Measurements from ENCODE around the gene CERK. TPM values are rescaled to one million over a fixed set of nuclear protein-coding genes. Genes with fewer than 3 reads are reported as not detected.

The CERK gene
- polyA plus RNA-seq, 4 donors = 50.5 to 58.6 (median 52.7) TPM

DNA sequence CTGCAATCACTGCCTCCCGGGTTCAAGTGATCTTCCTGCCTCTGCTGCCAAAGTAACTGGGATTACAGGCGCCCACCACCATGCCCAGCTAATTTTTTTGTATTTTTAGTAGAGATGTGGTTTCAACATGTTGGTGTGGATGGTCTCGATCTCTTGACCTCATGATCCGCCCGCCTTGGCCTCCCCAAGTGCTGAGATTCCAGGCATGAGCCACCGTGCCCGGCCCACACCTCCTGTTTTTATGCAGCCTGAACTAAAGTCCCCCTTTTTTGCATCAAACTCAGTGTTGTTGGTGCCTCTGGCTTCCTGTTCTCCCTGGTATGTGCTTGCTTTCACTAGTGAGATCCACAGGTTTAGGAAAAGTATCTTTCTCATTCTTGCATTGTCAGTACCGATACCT lies 28.6 kb upstream of the CERK start:
- DNase-seq (ENCODE audit: low read depth in 4 of 4, low spot score in 2 of 4) = no peak

DNA sequence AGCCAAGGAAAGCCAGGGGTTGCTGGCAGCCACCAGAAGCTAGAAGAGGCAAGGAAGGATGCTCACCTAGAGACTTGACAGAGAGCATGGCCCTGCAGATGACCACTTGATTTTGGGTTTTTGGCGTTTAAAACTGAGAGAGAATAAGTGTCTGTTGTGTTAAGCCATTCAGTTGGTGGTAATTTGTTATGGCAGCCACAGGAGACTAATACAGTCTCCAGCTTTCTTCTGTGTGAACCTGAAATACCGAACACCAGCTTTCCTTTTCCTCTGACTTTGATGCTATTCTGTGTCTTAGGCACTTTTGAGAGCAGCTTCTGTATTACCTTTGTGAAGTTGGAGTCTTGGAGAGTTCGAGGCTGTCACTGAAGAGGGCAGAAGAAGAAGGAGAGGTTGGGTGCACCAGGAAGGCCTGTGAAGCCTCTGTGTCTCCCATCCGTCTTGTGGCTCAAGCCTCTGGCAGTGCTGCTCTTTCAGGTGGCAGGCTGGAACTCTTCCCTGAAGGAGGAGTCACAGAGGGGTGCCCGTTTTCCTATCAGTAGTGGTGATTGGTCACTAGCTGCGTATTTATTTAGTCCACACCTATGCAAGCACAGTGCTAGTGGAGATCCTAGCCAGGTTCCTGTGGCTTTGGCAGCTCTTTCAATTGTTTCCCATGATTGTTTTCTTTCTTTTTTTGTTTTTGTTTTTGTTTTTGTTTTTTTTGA lies 26.9 kb upstream of the CERK start:
- DNase-seq (ENCODE audit: low read depth in 4 of 4, low spot score in 2 of 4) = no peak

DNA sequence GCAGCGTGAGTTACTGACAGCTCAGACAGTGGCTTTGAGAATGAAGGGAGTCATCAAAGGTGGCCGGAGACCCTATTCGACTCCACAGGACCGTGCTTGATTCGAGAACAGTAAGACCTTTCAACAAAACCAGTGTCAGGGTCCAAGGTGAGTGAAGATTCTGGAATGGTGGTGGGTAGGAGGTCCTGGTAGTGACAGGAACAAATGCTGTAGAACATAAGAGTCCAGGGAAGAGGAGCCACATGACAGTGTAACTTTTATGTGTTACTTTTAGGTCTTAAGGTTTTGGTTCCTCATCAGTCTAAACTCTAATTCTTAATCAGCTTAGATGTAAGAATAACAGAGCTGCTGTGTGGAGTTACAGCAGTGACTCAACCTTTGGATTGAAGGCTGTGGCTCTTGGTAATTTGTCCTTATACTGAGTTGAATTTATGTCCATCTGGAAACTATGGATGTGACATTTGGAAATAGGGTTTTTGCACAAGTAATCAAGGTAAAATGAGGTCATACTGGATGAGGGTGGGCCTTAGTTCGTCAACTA lies 26.2 kb upstream of the CERK start:
- no peak for DNase-seq (ENCODE audit: low read depth in 4 of 4, low spot score in 2 of 4)

DNA sequence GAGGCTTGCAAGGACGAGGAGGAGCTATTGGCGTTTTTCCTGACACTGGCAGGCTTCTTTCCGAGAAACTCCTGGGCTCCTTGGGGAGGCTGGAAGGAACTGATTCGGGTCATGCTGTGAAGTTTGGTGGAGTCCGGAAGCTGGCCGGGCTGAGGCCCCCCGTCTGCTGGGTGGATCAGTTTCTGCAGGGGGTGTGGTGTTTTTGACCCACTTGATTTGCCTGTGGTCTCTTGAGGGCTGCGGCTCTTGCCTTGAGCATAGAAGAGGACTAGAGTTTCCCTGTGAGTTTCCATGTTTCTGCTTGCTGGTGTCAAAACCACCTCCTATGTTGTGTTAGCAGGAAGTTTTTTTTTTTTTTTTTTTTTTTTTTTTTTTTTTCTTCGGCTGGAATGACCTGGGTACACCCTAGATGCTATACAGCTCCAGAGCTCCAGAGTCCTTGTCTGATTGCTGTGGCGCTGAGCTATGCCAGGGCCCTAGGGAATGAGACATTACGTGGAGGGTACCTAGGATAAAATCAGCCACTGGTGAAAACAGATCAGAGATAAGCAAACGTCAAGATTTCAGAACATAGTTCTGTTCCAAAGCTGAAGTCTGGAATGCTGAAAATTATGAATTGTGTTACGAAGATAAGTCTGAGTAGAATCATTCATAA lies 25.1 kb upstream of the CERK start:
- DNase-seq (ENCODE audit: low read depth in 4 of 4, low spot score in 2 of 4) = no peak

DNA sequence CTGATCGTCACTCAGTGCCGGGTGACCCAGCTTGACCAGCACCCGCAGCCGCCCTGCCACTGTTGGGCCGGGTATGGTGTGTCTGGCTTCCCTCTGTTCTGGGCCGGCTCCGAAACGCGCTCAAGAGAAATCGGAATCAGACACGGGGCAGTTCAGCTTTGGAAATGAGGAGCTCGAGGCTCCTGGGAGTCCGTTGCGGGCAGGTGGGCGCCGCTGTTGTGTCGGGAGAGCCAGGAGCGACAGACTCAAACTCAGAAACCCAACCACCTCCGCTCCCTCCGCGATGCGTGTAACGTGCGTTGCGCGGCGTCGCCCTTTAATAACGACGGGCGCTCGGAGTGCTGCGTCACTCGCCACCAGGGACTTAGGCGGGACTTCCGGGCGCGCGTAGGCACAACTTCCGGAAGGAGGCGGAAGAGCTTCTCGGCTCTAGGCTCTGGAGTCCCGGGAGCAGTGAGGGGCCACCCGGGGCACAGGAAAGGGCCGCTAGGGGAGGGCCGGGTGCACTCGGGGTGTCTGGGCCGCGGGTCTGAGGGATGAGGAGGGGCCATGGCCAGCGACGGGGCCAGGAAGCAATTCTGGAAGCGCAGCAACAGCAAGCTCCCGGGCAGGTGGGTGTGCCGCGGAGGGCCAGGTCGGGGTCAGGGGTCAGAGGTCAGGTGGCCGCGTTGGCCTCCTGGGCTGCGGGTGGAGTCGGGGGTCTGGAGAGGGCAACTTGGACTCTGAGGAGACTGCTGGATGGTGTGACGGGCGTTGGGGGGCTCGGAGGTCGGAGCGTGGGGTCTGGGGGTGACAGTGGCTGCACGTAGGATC lies 24.4 kb upstream of the CERK start, which contains the start of gene TBC1D22A:
Gene TBC1D22A (plus strand): TSS at position 413 of the 813 bp plus-strand sequence. CDS start 137 bp downstream, at position 550.
- DNase-seq (ENCODE audit: low read depth in 4 of 4, low spot score in 2 of 4) = peak in 3 of 4 donors; percentile 79 to 91 (median 85)

DNA sequence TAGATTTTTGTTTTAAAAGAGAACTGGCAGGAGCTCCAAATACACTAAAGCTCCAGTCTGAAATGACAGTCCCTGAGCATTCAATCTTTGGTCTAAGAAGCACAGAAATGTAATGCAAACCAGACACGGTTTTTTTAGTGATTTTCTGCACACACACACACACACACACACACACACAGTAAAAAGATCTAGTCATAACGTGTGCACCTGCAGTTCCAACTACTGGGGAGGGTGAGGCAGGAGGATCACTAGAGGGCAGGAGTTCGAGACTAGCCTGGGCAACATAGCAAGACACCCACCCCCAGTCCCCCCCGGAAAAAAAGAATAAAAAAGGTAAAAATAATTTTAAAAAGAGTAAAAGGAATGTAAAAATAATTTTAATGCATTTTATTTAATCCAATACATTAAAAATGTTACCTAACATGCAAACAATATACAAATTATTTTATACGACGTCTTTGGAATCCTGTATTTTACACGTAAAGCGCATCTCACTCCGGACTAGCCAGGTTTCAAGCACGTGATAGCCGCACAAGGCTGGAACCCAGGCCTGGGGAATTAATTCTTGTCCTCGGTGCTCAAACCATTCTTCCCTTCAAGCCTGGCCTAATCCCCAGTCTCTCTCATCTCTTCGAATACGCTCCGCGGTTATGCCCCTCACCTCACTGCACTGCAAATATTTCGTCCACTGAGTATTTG lies 23.6 kb upstream of the CERK start:
- no peak for DNase-seq (ENCODE audit: low read depth in 4 of 4, low spot score in 2 of 4)

DNA sequence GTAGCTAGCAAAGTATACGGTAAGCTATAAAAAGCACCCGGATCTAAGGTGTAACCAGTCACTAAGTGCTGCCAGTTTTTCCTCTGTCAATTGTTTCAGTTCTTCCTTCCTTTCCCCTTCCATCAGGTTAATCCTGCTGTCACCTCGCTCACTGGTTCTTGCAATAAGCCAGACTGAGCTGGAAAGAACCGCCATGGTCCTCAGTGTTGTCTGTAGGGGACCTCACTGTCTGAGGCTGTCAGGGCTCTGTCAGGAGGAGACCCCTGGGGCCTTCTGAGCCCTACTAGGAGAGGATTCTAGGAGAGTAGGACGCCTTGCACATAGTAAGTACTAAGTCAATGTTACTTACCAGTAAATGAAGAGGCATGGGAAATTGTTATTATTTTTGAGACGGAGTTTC lies 23.0 kb upstream of the CERK start:
- no peak for DNase-seq (ENCODE audit: low read depth in 4 of 4, low spot score in 2 of 4)

DNA sequence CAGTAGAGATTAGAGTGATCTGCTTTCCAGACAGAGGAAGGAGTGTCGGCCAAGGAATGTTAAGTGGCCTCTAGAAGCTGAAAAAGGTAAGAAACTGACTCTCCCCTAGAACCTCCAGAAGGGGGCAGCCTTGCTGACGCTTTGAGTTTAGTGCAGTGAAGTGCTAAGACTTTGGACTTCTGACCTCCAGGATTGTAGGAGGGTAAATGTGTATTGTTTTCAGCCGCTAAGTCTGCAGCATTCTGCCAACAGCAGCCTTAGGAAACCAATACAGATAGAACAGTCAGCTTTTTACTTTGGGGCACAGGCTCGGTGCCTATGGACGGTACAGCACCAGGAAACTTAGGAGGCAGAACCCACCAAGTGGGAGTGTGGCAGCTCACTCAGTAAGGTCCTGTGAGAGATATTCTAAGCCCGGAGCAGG lies 20.8 kb upstream of the CERK start:
- no peak for DNase-seq (ENCODE audit: low read depth in 4 of 4, low spot score in 2 of 4)

DNA sequence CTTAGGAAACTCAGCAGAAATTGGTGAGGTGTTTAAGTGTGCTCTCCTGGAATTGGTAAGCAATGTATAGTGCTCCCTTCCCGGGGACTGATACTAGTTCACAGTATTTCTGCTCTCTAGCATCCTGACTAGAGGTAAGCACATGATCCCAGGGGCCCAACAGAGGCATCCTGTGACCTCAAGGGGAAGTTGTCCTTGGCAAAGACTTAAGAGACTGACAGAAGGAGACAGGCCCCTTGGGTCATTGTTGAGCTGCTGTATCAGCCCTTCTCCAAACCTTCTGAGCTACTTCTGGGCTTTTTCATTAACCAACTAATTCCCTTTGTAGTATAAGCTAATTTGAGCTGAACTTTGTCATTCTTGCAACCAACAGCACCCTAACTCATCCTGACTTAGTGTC lies 20.1 kb upstream of the CERK start:
- no peak for DNase-seq (ENCODE audit: low read depth in 4 of 4, low spot score in 2 of 4)

DNA sequence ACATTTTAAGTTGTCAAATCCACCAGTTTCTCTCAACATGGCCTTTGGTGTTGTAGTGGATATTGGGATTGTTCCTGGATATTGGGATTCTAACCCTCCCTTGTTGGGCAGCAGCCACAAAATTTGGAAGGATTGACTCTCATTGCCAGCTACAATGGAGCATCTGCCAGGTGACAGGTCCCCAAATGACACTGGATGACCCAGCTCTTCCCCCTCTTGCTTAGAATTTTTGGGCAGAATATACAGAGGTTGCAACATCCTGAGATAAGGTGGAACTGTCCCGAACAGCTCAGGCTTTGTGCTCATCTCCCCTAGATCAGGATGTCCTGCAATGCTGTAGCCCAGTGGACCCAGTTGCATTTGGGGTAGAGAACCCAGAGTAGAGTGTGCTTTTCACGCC lies 19.1 kb upstream of the CERK start:
- DNase-seq (ENCODE audit: low read depth in 4 of 4, low spot score in 2 of 4) = no peak

DNA sequence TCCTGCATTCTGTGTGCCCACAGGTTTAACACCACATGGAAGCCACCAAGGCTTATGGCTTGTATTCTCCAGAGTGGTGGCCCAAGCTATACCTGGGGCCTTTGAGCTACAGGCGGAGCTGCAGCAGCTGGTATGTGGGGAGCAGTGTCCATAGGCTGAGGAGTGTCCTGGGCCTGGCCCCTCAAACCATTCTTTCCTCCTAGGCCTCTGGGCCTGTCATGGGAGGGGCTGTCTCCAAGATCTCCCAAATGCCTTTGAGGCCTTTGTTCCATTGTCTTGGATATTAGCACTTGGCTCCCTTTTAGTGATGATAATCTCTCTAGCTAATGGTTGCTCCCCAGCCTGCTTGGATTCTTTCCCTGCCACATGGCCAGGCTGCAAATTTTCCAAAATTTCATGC lies 18.0 kb upstream of the CERK start:
- no peak for DNase-seq (ENCODE audit: low read depth in 4 of 4, low spot score in 2 of 4)

DNA sequence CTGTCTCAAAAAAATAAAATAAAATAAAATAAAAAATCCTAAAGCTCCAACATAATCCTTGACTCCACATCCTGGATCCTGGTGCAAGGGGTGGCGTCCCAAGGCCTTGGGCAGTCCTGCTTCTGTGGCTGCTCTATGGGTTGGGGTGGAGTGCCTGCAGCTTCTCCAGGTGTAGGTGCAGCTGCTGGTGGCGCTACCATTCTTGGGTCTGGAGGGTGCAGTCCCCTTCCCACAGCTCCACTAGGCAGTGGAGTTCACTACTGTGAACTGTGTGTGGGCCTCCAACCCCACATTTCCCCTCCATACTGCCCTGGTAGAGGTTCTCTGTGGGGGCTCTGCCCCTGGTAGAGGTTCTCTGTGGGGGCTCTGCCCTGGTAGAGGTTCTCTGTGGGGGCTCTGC lies 17.5 kb upstream of the CERK start:
- DNase-seq (ENCODE audit: low read depth in 4 of 4, low spot score in 2 of 4) = no peak

DNA sequence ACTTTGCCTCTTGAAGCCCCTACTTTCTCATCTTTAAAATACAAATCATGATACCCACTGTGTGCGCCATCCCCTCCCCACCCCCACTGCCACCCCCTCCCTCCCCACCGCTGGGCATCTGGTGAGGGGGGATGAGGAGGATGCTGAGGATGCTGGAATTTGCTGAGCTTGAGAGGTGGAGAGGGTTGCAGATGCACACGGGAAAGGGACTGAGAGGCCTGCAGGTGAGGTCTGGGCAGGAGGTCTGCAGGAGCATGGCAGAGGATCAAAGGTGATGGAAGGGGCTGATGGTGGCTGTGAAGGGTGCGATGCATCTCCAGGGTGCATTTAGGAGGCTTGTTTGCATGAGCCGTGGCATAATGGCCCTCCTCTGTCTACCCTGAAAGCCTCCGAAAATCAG lies 16.8 kb upstream of the CERK start:
- no peak for DNase-seq (ENCODE audit: low read depth in 4 of 4, low spot score in 2 of 4)

DNA sequence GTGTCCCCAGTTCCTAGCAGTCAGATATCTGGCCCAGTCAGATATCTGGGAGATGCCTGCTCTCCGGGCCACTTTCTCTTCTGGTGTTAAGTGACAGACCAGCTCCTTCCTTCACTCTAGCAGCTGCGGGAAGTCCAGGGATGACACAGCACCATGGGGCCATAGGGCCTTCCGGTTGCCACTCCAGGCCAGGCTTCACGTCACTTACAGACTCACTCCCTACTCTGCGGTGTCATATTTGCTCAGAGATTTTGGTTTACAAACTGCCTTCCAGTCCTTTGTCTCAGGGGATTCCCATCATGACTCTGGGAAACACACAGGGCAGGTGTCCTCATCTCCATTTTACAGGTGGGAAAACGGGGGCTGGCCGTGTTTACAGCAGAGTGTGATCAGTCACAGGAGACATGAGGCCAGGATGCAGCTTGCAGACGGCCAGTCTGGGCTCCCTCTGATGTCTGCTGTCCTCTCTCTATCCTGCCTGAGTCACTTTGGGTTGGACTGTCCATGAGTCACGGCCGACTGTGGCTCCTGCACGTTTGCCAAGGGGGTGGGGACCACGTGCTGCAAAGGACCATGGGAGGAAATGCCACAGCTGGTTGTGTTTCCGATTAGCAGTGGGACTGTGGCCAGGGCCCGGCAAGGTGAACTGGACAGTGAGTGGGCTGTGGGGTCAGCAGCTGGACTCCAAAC lies 16.2 kb upstream of the CERK start:
- no peak for DNase-seq (ENCODE audit: low read depth in 4 of 4, low spot score in 2 of 4)

DNA sequence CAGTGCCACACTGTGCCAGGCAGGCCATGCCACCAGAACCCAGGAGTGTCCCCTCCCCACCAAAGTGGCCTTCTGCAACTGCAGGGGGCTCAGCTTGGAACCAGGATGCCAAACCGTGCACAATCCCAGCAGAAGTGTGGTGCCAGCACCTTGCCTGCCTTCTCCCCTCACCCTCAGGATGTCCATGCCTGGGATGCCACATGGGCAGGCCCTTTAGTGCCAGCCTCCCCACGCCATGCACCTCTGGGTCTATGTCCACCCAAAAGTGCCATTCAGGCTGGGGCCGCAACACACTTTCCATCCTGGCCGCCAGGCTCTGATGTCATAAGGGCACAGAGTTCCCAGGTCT lies 15.7 kb upstream of the CERK start:
- no peak for DNase-seq (ENCODE audit: low read depth in 4 of 4, low spot score in 2 of 4)

DNA sequence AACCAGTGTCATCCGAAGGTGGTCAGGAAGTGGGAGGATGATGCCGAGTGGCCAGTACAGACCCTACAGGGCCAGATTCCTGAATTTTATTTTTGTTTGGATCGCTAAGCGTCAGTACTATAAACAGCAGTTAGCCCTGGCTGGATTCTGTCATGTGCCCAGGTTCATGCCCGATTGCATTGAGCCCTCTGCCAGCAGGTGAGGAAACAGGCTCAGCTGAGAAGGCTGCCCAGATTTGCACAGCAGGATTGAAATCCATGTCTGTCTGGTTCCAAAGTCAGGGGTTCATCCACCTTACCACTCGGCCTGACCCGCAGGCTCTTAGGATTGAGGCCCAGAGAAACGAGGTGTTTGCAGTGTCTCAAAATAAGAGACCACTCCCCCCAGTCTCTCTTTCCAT lies 15.3 kb upstream of the CERK start:
- DNase-seq (ENCODE audit: low read depth in 4 of 4, low spot score in 2 of 4) = no peak

DNA sequence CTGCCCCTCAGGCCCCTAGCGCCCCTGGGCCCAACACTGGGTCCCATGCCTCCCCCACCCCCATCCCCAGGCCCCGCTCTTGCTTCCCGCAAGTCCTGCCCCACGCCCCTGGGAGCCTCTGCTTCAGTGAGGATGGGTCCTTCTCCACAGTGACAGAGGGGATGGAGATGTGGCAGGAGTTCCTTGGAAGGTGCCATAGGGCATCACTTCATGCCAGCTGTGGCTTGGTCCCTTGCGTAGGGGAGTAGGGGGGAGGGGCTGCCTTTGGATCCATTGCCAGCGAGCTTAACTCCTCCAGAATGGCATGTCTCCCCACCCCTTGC lies 14.9 kb upstream of the CERK start:
- no peak for DNase-seq (ENCODE audit: low read depth in 4 of 4, low spot score in 2 of 4)

DNA sequence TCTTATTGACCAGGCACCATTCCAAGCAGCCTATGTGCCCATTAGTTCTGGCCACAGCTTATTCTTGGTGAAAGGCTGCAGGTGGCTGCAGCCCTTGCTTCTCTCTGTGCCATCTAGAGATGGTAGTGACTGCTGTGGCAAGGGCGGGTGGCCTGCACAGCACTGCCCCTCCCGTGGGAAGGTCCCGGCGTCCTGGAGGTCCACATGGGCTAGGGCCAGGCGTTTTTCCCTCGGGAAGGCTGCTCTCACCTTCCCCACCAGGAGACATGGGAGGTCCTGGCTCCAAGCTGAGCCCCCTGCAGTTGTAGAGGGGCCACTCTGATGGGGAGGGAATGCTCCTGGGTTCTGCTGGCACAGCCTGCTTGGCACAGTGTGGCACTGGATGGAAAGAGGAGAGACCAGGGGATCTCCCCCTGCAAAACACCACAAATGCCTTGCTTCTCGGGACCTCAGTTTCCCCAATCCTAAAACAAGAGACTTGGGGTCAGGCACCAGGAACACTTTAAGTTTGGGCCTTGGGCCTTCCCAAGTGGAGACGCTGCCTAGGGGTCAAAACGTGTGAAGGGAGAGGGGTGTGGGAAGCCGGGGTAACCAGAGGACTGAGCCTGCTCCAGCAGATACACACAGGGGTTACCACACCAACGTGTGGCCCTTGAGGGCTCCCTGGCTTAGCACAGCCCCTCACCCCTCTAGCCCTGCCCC lies 14.4 kb upstream of the CERK start:
- no peak for DNase-seq (ENCODE audit: low read depth in 4 of 4, low spot score in 2 of 4)

DNA sequence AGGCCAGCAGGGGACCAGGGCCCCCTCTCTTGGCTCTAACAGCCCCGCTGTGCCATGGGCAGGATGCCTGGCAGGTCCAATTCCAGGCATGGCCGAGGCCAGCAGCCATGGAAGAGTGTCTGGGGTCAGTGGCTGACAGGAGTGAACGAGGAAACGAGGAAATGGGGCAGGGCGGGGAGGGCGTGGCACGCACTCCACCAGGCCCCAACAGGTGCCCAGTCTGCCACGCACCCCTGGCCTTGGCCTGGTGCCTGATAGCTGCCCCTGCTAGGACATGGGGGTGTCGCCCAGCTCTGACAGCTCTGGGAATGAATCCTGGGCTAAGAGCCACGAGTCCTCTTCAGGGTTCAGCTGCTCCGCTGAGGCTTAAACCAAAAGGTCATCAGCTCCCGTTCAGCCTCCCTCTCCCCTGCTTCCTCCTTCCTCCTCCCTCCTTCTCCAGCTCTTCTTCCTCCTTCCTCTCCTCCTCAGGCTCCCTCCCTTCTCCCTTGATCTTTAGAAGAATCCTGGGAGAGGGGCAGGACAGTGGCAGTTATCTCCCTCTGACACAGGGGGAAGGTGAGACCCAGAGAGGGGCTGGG lies 12.9 kb upstream of the CERK start:
- DNase-seq (ENCODE audit: low read depth in 4 of 4, low spot score in 2 of 4) = no peak

DNA sequence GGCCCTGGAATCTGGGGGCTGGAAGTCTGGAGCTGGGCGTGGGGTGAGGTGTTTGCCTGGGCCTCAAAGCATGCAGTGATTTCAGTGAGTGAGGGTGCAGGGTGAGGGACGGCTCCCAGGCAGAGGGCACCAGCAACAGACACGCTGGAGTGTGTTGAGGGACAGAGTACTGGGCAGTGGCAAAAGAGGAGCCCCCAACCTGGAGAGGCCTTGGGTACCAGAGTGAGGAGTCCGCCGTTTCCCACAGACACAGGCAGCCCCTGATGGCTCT lies 12.4 kb upstream of the CERK start:
- DNase-seq (ENCODE audit: low read depth in 4 of 4, low spot score in 2 of 4) = no peak
